ENCODE data around the gene BORCS6.

DNA sequence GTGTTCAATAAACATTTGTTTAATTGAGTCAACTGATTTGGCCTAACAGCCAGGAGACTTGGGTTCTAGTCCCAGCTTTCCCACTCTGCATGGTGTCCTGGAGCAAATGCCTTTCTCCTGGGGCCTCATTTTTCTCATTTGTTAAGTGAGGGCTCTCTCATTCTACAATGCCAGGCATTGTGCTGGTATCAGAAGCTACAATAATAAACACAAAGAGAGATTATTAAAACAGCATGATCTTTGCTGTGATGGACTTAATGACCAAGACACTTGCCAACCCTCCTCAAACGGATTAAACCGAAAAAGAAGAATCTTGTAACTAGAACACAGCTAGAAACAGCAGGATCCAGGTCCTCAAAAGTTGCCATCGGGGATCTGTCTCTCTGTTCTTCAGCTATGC is 22.5 kb downstream of the BORCS6 start:
- TF ChIP-seq, protein P1, sequence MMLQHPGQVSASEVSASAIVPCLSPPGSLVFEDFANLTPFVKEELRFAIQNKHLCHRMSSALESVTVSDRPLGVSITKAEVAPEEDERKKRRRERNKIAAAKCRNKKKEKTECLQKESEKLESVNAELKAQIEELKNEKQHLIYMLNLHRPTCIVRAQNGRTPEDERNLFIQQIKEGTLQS (IDR thresholded peaks at IDR 0.05): no peak
- TF ChIP-seq, protein P1 (CRISPR knock-in tag; conservative IDR thresholded peaks at IDR 0.05): no peak
- TF ChIP-seq HNRNPL (IDR thresholded peaks at IDR 0.05; ENCODE audit: low read depth, low read length): no peak
- no peak for TF ChIP-seq RFX5 (IDR thresholded peaks at IDR 0.05; ENCODE audit: low read depth, low read length)
- TF ChIP-seq, protein P2, sequence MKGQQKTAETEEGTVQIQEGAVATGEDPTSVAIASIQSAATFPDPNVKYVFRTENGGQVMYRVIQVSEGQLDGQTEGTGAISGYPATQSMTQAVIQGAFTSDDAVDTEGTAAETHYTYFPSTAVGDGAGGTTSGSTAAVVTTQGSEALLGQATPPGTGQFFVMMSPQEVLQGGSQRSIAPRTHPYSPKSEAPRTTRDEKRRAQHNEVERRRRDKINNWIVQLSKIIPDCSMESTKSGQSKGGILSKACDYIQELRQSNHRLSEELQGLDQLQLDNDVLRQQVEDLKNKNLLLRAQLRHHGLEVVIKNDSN (CRISPR knock-in tag; IDR thresholded peaks at IDR 0.05): no peak
- TF ChIP-seq MYC (IDR thresholded peaks at IDR 0.05; ENCODE audit: low read depth, low read length): no peak
- no peak for TF ChIP-seq MYC (CRISPR knock-in tag; IDR thresholded peaks at IDR 0.05; ENCODE audit: borderline replicate concordance, low read depth)
- TF ChIP-seq ZNF133 (CRISPR knock-in tag; IDR thresholded peaks at IDR 0.05): no peak
